PC-9 (cell line): Measurements from ENCODE around the gene THADA. TPM values are rescaled to one million over a fixed set of nuclear protein-coding genes. Genes with fewer than 3 reads are reported as not detected.

Experiments
- BruUV-seq: library from RNA; stranded (reverse); fragments of 400-500 nt; replicated peaks from 2 replicates; lab custom pipeline; 2021; lab: Mats Ljungman, UMichigan
- CTCF ChIA-PET: fragments of 300-600 bp; sonication (Branson Sonifier 250); formaldehyde crosslinking; loops from one replicate; lab custom pipeline; 2022; ENCODE audit warnings: antibody characterized with exemption; lab: Charles Lee
- POLR2A ChIA-PET: fragments of 300-600 bp; sonication (Branson Sonifier 250); formaldehyde crosslinking; loops from one replicate; lab custom pipeline; 2022; ENCODE audit warnings: antibody characterized with exemption; ENCODE audit not compliant: unreplicated experiment; lab: Charles Lee
- DNase-seq, 2 experiments: peaks; one replicate each; pipeline versions ENCODE4 v3.0.0 to v3.0.0-alpha.2; 2015 to 2022; ENCODE audit warnings: mixed read lengths in 1 of 2
- H2AFZ ChIP-seq: fragments of 200-600 bp; sonication (generic); 2 replicates; pipeline ENCODE4 v1.8.1; 2017; ENCODE audit warnings: antibody characterized with exemption
- H3F3A ChIP-seq: fragments of 200-600 bp; sonication (generic); 2 replicates; pipeline ENCODE4 v1.8.1; 2017; ENCODE audit warnings: antibody characterized with exemption, mild to moderate bottlenecking, low read depth; ENCODE audit not compliant: insufficient read depth
- H3K27ac ChIP-seq: fragments of 200-600 bp; sonication (generic); 2 replicates; pipeline ENCODE4 v1.6.1; 2016; ENCODE audit warnings: mixed run types
- H3K27me3 ChIP-seq: fragments of 200-600 bp; sonication (generic); 2 replicates; pipeline ENCODE4 v1.6.1; 2016; ENCODE audit warnings: low read depth, mixed run types; ENCODE audit not compliant: insufficient read depth
- H3K36me3 ChIP-seq: fragments of 200-600 bp; sonication (generic); 2 replicates; pipeline ENCODE4 v1.6.1; 2016; ENCODE audit warnings: low read depth, mixed run types
- H3K4me1 ChIP-seq: fragments of 200-600 bp; sonication (generic); replicated peaks from 2 replicates; pipeline ENCODE4 v1.6.1; 2016; ENCODE audit warnings: mixed run types; ENCODE audit not compliant: insufficient read depth
- H3K4me2 ChIP-seq: fragments of 200-600 bp; sonication (generic); 2 replicates; pipeline ENCODE4 v1.6.1; 2017; ENCODE audit warnings: mixed run types
- H3K4me3 ChIP-seq: fragments of 200-600 bp; sonication (generic); 2 replicates; pipeline ENCODE4 v1.6.1; 2016; ENCODE audit warnings: mixed run types
- H3K79me2 ChIP-seq: fragments of 200-600 bp; sonication (generic); 2 replicates; pipeline ENCODE4 v1.6.1; 2017; ENCODE audit warnings: low read depth, mixed run types
- H3K9me2 ChIP-seq: fragments of 200-600 bp; sonication (generic); 2 replicates; pipeline ENCODE4 v1.8.1; 2017; ENCODE audit warnings: mild to moderate bottlenecking; ENCODE audit not compliant: insufficient read depth
- H3K9me3 ChIP-seq: fragments of 200-600 bp; sonication (generic); 2 replicates; pipeline ENCODE4 v1.8.1; 2016; ENCODE audit warnings: low read depth; ENCODE audit not compliant: insufficient read depth
- H4K20me1 ChIP-seq: fragments of 200-600 bp; sonication (generic); 2 replicates; pipeline ENCODE4 v1.8.1; 2017; ENCODE audit not compliant: insufficient read depth
- CTCF ChIP-seq: fragments of 200-600 bp; sonication (generic); conservative IDR thresholded peaks from 2 replicates; pipeline ENCODE4 v1.6.1; 2017; ENCODE audit warnings: mixed run types, antibody characterized with exemption, mild to moderate bottlenecking, moderate library complexity
- EZH2 ChIP-seq: fragments of 200-600 bp; sonication (generic); IDR thresholded peaks from 2 replicates; pipeline ENCODE4 v1.8.0; 2017; ENCODE audit warnings: antibody characterized with exemption, low read depth
- intact Hi-C: fragments of 100-400 bp; cut with micrococcal nuclease; formaldehyde crosslinking; loops from one replicate; pipeline ENCODE4 v1.10.0; 2022; ENCODE audit not compliant: unreplicated experiment
- total RNA-seq: library from RNA; stranded (reverse); gene quantifications from 2 replicates; pipeline ENCODE4 v1.2.3, GENCODE V29; 2021

THADA gene
- total RNA-seq, 1 experiment from 2014 or later, result 28.1 TPM

- no peaks in the 10 kb centered on the region for H3F3A ChIP-seq
- BruUV-seq, result no TSS peak
- no peak for DNase-seq
- no peaks in the 10 kb centered on the region for H3K79me2 ChIP-seq
- TF ChIP-seq CTCF (no peak), EZH2 (no peak)
- ChIA-PET POLR2A (no interaction called here), CTCF (no interaction called here)
- H4K20me1 ChIP-seq, result no peaks in the 10 kb centered on the region
- H3K27ac ChIP-seq, result no peak overlapping the region
- no peaks in the 10 kb centered on the region for H3K9me2 ChIP-seq
- no peaks in the 10 kb centered on the region; the same call in 1 of the 2 replicates for H3K36me3 ChIP-seq
- H3K9me3 ChIP-seq, result no peaks in the 10 kb centered on the region
- H3K4me3 ChIP-seq, result no peak overlapping the region
- H2AFZ ChIP-seq, result no peak overlapping the region
- intact Hi-C loops, result no loop called here
- no peaks in the 10 kb centered on the region for H3K4me1 ChIP-seq
- H3K4me2 ChIP-seq, result no peak overlapping the region
- H3K27me3 ChIP-seq, result no peaks in the 10 kb centered on the region
Measured at GRCh38 chr2:43402452-43402937, 193.3 kb downstream of the THADA start.

- no peaks in the 10 kb centered on the region for H3K79me2 ChIP-seq
- H3K27ac ChIP-seq, result no peak overlapping the region
- CTCF ChIA-PET, result interaction anchor here (0.7 kb wide), 1 partner anchor 83 kb away, joined by 7 read pairs; no protein-coding TSS in a partner anchor
- no peaks in the 10 kb centered on the region for H3K27me3 ChIP-seq
- H3K9me2 ChIP-seq, result no peaks in the 10 kb centered on the region
- intact Hi-C loops, result no loop called here
- no peaks in the 10 kb centered on the region; the same call in 1 of the 2 replicates for H3K36me3 ChIP-seq
- BruUV-seq, result no TSS peak
- no peaks in the 10 kb centered on the region for H3K4me1 ChIP-seq
- TF ChIP-seq CTCF, result no peak
- no peak for TF ChIP-seq EZH2
- no peaks in the 10 kb centered on the region for H3F3A ChIP-seq
- POLR2A ChIA-PET, result no interaction called here
- no peak overlapping the region for H3K4me2 ChIP-seq
- no peak overlapping the region for H2AFZ ChIP-seq
- no peak overlapping the region for H3K4me3 ChIP-seq
- H3K9me3 ChIP-seq, result no peaks in the 10 kb centered on the region
- no peak for DNase-seq
- no peaks in the 10 kb centered on the region for H4K20me1 ChIP-seq
Measured at GRCh38 chr2:43402002-43402401, 193.8 kb downstream of the THADA start.

- intact Hi-C loops, result no loop called here
- Histone ChIP-seq H3K79me2 (no peaks in the 10 kb centered on the region), H3K27ac (no peak overlapping the region), H3K4me3 (no peak overlapping the region), H2AFZ (no peak overlapping the region), H3K9me2 (no peaks in the 10 kb centered on the region), H3K4me1 (no peaks in the 10 kb centered on the region), H3K4me2 (no peak overlapping the region), H3F3A (no peaks in the 10 kb centered on the region), H4K20me1 (no peaks in the 10 kb centered on the region), H3K9me3 (no peaks in the 10 kb centered on the region), H3K27me3 (no peaks in the 10 kb centered on the region), H3K36me3 (no peaks in the 10 kb centered on the region; the same call in 1 of the 2 replicates)
- ChIA-PET CTCF (no interaction called here), POLR2A (no interaction called here)
- BruUV-seq, result no TSS peak
- TF ChIP-seq EZH2 (no peak), CTCF (no peak)
- DNase-seq, result no peak
Measured at GRCh38 chr2:43400508-43400907, 195.3 kb downstream of the THADA start.
